Hepatic stellate cell (primary cell): ENCODE data around the gene SESN3.
A peak's percentile ranks its signal among the peaks of the same experiment; 100 is the strongest.
"Not testable (repeated sequence)": the region's sequence is repeated elsewhere in the genome, so short reads cannot be mapped to it uniquely, and the experiment has no call there.

Experiments
- DNase-seq: peaks from one replicate; pipeline ENCODE4 v3.0.0; 2011; ENCODE audit warnings: low spot score

The SESN3 gene

DNA sequence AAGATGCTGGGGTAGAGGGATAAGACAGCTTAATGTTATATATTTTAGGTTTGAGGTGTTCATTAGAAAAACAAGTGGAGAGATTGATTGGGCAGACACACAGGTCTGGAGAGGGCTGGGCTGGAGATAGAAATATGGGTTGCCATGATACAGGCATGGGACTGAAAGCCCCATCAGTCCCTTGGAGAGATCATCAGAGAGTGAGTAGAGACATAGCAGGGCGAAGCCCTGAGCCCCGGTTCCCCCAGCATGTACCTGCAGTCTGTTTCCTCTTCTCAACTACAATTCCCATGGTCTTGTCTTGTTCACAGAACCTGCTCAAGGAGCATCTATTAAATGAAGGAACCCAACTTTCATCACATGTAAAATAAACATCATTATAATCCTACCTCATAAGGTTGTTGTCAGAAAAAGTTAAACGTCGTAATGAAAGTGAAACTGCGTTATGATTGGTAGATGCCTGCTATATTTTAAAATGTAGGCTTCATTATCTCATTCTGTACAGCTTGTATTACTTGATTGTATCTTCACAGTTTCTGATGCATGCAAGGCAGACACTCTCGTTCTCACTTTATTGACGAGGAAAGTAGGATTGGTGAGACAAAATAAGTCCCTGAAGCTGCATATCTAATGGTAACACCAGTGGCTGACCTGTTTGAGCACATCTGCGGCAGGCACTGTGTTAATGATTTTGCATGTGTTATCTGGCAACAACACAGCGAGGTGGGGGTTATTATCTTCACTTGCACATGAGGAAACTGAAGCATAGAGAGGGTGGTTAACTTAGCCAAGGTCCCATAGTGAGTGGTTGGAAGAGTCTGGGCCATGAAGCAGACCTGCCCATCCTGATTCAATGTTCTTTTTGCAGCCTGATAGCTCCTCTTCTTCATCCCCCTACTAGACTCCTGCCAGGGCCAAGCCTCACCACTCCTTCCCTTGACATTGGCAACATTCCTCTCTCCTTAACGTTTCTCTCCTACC lies 77.8 kb downstream of the SESN3 start:
- DNase-seq, result no peak

DNA sequence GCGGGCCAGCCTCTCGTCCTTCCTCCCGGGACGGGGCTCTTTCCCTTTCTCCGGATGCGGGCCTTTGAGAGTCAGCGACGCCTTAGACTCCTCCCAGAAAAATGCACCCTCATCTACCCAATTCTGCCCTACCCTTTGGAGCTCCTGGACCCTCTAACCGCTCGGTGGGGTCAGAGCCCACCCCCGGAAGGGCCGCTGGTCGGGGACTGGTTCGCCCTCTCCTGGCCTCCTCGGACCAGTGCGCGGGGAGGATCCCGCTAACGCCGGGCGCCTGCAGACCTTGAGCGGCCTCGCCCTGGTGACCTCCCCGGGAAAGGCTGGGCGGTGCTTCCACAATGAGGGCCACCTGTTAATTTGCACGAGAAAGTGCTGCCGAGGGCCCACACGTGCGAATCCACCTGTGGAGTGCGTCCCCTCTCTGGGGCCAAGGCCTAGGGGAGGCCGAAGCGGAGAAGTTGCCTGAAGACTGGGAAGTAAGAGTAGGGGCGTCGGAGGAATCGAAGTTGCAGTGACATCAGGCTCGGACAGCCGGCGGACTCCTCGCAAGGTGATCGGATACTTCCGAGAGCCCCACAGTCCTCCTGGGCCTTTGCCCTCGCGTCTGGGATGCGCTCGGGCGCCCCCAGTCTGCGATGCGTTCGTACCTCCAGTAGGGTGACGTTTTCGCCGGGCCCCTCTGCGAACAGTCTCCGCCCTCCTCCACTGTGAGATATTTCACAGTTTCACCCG lies 79.9 kb downstream of the SESN3 start:
- peak; percentile 92 for DNase-seq

DNA sequence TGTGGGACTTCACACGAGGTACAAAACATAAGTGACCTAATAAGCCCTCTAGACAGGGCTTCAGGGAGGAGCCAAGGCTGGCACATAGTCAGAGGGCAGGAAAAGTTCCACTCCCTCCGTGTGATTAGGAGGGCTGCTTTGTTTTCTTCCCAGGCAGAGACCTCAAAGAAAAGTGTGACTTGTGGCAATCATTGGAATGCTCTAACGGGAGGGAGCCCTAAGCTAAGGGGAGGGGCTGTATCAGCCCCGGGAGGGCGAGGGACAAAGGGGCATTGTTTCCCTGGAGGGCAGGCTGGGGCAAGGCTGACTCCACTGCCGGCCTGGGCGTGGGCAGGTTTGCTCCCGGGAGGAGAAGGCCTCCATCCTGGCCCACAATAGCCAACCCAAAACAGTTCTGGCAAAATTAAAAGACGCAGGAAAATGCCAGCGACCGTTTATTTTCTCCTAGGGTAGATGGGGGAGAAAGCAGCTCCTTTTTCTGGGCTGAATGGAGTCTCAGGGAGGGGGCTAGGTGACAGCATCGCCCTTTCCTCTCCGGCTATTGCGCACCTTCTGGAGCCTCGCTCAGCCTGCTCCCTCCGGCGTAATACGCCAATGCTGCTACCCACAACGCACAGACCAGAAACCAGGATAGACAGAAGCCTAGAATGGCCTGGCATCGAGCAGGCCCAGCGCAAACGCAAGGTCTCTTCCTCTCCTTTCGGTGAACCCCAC lies 81.2 kb downstream of the SESN3 start:
- no peak for DNase-seq

DNA sequence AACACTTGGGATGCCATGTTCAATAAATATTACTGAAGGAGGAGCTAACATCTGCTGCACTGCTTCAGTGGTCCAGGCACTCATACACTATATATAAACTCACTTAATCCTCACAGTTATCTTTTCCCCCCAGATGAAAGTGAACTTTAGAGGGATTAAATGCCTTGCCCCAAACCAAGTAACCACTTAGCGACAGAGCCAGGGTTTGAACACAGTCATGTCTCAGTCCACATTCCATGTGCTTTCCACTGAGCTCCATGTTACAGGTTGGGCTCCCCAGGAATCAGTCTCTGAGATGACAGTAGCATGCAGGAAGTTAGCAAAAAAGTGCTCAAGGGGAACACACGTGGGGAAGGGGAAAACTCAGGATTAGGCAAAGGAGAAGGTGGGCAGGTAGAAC lies 82.1 kb downstream of the SESN3 start:
- no peak for DNase-seq

DNA sequence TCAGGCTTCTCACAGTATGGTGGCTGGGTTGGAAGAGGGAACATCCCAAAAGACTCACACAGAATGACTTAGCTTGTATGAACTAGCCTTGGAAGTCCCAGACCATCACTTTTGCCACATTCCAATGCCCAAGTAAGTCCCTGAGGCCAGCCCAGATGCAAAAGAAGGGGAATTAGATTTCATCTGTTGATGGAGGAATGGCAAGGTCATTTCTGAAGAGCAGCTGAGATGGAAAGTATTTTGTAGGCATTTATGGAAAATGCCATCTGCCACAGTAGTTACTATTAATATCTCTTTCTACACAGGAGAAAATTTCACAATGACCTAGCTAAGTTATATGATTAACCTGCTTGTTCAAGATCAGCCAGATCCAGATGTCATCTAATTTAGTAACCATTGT lies 82.6 kb downstream of the SESN3 start:
- no peak for DNase-seq

DNA sequence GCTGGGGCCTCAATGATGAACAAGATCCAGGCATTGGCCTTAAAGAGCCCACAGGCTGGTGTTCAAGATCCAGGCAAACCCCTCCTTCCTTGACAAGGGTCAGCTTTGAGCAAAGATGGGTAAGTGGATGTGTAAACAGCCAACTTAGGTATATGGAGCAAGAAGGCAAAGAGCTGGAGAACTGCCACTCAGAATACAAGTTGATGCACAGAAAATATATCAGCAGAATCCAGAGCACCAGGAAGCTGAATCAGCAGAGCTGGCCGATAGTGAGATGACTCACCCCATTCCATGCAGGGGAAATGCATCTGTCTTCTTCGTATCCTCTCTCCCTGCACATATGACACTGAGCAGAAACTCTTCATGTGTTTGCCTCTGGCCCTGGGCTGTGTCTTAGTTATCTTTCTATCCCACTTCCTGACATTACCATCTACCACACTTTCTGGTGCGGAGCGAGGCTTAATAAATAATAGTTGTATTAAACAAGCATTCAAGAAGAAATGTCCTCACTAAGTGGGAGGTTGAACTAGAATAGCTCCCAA lies 83.6 kb downstream of the SESN3 start:
- peak; percentile 90 for DNase-seq

DNA sequence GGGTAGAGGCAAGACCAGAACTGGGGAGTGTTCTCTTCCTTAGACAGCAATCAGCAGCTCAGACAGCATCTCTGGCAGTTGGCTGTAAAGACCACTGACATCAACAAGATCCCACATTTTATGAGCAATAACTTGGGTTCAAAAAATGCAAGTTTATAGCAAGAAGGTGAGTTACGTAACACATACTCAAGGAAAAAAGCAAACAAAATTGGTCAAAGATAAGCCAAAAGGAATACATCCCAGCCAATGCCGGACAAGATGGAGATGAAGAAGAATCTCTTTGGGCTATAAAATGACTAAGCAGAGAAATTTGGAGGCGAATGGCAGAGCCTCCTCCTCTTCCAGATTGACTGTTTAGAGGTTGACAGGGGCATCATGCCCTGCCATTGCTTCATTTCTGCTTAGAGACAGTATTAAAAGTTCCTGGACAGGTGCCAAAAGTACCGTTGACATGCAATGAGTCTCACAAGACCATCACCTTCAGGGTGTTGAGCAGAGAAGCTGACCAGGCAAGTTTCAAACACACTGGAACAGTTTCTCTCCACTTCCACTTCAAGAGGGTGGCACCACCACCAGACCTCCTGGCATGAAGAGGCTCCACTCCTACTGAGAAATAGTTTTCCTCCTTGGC lies 85.5 kb downstream of the SESN3 start:
- DNase-seq, result no peak

DNA sequence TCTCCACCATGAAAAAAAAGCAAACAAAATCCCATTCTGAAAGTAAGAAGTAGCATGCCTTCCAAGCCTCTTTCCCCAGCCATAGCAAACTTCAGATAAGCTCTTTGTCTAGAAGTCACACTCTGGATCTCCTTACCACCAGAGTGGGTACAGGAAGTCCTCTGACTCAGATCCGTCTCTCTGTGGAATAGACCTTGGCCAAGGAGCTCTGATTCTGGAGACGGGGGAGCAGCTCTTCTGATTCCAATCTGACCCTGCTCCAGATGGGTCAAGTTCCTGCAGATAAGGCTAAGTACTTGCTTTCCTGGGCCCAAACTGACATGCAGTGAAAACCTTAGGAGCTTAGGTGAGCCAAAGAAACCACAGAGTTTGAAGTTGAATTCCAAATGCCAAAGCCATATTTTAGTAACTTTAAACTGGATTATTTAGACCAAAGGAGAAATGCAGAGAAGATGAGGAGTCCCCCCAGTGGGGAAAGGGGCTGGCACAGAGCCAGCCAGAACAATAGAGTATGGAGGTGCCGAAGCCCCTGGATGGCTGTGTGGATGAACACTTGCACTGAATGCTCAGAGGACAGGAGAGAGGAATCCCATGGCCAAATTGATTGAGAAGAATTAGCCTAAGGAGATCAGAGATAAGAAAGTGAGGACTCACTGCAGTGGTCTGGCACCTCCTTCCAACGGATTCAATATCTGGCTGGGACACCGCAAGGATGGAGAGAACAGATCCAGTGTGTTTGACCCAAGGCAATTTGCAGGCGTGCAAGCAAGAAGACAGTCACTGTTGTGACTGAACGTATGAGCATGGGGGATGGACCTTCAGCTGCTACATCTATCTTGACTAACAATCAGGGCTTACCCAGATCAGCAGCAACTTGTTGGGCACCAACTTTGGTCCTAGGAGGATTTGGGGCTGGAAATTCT lies 86.4 kb downstream of the SESN3 start:
- no peak for DNase-seq

DNA sequence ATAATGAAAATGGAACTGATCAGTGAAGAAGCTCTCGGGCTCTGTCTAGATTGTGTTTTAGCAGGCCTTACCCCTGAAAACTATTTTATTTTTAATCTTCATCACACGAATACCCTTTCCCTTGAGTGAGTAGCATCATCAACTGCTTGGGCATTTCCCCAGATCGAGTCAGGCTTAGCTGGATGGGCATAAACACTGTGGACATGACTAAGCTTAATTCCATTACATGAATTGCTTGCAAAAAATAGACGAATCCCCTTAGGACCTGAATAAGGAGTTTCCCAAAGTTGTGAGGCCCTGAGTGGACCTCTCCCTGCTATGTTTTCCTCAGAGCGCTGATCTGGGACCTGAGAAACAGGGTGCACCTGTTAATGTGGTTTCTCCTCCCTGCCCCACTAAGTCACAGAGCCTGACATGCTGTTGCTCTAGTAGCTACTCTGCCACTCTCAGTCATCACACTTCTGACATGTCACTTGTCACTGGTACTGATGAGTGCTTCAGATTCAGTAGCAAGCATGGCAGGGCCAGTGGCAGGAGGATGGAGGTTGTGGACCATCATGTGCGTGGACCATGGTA lies 87.8 kb downstream of the SESN3 start:
- DNase-seq, result peak; percentile 31

DNA sequence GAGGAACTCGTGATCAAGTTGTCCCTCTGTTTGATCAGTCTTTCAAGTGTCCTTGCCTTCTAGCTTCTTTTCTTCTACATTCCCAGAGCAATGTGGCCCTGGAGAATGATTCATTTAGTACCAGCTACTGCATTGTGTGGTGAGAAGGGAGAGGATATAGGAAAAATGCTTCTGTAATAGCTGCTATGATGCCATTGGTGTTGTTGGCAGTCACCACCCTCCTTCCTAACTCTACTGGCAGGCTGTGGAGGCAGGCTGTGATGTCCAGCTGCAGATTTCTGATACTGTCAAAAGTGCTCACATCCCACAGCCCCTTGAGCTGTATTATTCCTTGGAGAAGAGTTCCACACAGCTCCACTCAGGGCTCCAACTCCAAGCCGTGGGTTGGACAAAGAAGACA lies 88.6 kb downstream of the SESN3 start:
- DNase-seq, result no peak

DNA sequence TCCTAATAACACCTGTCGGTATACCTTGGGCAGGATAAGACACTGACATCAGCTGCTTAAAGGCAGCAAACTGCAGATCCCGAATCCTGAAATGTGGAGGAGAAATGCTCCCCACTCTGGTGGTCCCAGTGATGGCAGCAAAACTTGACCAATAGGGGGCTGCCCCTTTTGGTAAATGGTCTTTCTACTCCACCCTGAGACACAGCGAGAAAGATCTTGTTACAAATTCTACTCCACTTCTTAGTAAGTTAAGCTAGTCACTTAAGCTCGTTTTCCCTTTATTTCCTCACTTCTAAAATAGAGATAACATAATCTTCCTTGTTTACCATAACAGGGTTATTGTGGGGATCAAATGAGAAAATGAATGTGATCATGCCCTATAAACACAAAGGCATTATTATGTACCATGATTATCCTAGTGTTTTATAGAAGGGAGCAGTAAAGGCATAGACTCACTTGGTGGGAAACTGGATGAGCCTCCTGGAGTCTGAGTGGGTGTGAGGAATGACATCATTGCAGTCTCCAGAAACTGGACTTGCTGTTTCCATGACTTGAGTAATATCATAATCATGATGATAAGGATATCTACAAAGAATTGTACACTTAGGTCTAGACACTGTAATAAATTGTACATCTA lies 90.5 kb downstream of the SESN3 start:
- DNase-seq, result no peak

DNA sequence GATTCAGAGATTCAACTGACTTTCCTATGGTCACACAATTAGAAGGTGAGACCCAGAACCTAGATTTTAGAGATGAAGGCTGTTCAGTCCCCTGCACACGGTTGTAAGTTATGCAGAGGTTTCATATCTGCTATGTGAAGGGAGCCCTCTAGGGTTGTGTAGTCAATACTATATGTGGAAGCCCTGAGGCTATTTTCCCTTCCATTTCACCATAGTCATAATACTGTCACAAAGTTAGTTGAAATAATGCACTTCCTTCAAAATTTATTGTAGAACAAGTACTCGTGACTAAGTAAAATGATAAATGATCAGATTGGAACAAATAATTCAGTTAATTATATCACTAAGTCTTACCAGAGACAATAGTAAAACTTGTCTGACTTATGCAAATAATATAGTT lies 92.6 kb downstream of the SESN3 start:
- no peak for DNase-seq

DNA sequence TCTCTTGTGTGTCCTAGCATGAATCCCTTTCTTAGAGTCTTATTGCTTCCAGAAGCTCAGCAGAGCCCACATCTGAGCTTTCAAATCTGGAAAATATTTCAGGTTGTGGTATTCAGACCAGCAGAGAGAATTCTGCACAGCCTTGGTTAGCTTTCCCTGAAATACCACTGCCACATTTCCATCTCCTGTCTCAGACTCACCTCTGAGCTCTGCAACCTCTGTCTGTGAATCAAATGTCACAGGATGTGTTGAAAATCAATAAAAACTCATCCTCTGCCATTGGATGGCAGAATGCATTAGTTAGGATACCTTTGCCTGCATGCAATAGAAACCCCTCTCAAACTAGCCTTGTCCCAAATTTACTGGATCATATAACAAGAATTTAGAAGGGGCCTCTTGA lies 93.7 kb downstream of the SESN3 start:
- DNase-seq, result no peak

DNA sequence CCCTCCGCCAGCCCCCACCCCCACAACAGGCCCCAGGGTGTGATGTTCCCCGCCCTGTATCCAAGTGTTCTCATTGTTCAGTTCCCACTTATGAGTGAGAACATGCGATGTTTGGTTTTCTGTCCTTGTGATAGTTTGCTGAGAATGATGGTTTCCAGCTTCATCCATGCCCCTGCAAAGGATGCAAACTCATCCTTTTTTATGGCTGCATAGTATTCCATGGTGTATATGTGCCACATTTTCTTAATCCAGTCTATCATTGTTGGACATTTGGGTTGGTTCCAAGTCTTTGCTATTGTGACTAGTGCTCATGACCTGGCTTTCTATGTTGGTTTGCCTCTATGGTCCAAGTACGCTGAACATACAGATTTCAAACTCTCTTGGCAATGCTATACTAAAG lies 94.3 kb downstream of the SESN3 start:
- not testable (repeated sequence) for DNase-seq

DNA sequence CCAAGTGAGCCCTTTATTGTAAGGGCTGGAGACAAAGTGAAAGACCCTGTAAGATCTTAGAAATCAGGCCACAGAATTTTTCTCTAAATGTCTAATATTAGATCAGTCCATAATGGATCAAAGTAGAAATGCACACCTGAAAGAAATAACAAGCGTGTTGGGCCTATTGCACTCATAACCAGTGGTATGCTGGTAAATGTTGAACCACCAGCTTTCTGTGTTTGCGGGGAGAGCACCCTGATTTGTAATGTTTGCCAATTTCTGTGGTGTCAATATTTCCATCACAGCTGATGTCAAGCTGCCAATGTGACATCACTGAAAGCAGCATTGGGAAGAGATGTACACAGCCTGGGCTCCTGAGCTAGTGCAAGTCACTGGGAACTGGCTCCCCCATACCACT lies 95.1 kb downstream of the SESN3 start:
- DNase-seq, result no peak

DNA sequence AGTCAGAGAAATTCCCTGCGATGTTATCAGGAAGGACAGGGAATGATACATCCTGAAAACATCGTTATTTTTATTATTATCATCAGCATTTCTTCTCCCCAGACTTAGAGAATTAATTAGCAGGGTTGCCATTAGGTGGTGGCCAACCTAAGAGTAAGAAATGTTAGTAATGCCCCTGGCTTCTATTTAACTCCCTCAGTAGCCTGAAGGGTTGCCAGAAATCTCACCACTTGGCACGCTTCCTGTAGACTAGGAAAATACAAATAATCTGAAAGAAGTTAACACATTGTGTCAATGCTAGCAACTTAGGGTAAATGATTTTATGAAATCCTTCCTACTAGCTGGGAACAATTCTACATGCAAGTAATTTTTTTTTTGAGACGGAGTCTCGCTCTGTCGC lies 95.8 kb downstream of the SESN3 start:
- DNase-seq, result no peak

DNA sequence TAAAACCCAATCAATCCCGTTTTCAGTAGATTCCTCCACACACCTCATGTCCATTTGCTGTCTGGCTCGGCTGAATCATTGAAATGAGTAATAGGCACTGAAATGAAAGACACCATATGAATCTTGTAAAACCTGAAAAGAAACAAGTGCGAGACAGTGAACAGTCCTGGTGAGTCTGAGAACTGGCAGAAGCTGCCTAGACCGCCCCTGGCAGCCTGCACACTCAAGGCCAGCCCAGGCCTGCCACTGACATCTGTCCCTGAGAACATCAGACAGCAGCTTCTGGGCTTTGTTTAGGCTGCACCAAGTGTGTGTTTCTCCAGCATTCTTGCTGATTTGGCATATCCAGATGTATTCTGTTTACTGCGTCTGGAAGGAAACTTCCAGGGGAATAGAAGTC lies 96.5 kb downstream of the SESN3 start:
- DNase-seq, result peak; percentile 30

DNA sequence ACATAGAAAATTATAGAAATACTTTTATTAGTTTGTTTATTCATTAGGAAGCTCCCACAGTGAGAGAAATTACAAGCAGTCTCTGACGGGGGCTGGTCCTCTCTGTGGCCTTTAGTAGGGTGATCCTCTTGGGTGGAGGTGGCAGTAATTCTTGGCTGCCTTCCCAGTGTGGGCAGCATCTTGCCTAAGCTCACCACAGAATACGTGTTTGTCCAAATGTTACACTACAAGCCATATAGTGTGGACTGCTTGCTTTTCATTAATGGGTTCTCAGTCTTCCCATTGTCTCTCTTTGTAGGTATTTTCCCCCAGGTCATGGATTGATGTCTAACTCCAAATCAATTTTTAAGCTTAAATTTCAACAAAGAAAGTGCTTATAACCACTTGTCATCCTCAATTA lies 98.0 kb downstream of the SESN3 start:
- no peak for DNase-seq

DNA sequence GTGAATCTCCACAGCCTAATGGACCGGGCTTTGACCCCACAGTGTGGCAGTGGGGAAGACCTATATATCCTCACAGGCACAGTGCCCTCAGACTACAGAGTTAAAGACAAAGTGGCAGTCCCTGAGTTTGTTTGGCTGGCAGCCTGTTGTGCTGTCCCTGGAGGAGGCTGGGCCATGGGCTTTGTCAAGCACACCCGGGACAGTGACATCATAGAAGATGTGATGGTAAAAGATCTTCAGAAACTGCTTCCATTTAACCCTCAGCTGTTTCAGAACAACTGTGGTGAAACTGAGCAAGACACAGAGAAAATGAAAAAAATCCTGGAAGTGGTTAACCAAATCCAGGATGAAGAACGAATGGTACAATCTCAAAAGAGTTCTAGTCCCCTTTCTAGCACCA lies 102.4 kb downstream of the SESN3 start:
- DNase-seq, result no peak

DNA sequence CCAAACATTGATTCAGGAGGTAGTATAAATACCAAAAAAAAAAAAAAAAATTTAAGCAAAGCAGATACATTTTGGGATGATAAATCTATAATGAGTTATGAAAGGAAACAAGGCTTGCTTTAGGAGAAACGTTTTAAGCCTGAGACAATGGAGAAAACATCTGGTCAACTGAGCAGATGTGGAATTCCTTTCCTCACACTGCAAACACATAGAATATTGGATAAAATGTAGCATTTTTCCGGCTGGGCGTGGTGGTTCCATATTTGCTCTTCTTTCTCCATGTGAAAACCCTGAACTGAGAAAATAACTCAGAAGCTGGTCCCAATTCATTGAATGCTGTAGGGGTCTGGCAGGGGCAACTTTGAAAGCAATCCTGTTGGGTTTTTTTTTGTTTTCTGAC lies 107.4 kb downstream of the SESN3 start:
- DNase-seq, result no peak
